Bronchial epithelial cell (primary cell): ENCODE data around the gene SGCA. TPM values are rescaled to one million over a fixed set of nuclear protein-coding genes. Genes with fewer than 3 reads are reported as not detected.

ENCODE experiments used
- DNase-seq: peaks from one replicate; pipeline ENCODE4 v3.0.0-alpha.2; 2010; ENCODE audit warnings: low read depth
- FAIRE-seq: peaks from 2 replicates; lab custom pipeline; 2011; peaks lifted over from hg19 to GRCh38; lab: Jason Lieb, UNC
- H3K27me3 ChIP-seq: 2 replicates; pipeline ENCODE4 v1.5.1; 2011; ENCODE audit warnings: low read length; ENCODE audit not compliant: control insufficient read depth, insufficient read depth
- H3K36me3 ChIP-seq: 2 replicates; pipeline ENCODE4 v1.5.1; 2011; ENCODE audit warnings: low read length; ENCODE audit not compliant: control insufficient read depth, insufficient read depth
- H3K4me3 ChIP-seq: 2 replicates; pipeline ENCODE4 v1.5.1; 2011; ENCODE audit warnings: mild to moderate bottlenecking, low read depth, low read length, control low read depth
- total RNA-seq: library from RNA; depleted of rRNA; stranded (reverse); fragments of >200 nt; gene quantifications from 2 replicates; pipeline ENCODE4 v1.2.1, GENCODE V29; 2014
- TF ChIP-seq, protein P1 (sequence below): IDR thresholded peaks from 2 replicates; pipeline ENCODE4 v1.5.1; 2011; ENCODE audit warnings: mild to moderate bottlenecking, moderate library complexity, low read length, control low read depth, inconsistent platforms; ENCODE audit not compliant: insufficient read depth, severe bottlenecking

SGCA gene
- total RNA-seq, 1 donor from 2014 or later, result not detected

DNA sequence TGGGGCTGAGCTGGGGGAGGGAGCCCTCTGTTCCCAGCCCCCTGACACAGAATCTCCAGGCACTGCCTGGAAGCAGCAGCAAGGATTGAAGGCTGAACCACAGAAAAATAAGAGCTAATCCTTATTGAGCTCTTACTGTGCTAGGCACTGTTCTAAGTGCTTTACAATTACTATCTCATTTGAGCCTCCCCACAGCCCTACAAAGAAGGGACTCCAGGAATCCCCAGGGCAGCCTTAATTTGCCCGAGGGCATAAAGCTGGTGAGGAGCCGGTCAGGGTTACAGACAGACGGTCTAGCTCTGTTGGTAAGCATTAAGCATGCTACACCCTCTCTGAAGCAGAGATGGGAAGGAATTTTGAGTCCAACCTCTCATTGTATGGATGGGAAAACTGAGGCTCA is 42.9 kb upstream of the SGCA start:
- TF ChIP-seq, protein P1, sequence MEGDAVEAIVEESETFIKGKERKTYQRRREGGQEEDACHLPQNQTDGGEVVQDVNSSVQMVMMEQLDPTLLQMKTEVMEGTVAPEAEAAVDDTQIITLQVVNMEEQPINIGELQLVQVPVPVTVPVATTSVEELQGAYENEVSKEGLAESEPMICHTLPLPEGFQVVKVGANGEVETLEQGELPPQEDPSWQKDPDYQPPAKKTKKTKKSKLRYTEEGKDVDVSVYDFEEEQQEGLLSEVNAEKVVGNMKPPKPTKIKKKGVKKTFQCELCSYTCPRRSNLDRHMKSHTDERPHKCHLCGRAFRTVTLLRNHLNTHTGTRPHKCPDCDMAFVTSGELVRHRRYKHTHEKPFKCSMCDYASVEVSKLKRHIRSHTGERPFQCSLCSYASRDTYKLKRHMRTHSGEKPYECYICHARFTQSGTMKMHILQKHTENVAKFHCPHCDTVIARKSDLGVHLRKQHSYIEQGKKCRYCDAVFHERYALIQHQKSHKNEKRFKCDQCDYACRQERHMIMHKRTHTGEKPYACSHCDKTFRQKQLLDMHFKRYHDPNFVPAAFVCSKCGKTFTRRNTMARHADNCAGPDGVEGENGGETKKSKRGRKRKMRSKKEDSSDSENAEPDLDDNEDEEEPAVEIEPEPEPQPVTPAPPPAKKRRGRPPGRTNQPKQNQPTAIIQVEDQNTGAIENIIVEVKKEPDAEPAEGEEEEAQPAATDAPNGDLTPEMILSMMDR, result no peak
- peak; percentile 58 for FAIRE-seq
- DNase-seq, result no peak
- Histone ChIP-seq H3K36me3 (no peaks in the 10 kb centered on the region), H3K4me3 (no peak overlapping the region), H3K27me3 (peaks cover 5% of the 10 kb centered on the region)

DNA sequence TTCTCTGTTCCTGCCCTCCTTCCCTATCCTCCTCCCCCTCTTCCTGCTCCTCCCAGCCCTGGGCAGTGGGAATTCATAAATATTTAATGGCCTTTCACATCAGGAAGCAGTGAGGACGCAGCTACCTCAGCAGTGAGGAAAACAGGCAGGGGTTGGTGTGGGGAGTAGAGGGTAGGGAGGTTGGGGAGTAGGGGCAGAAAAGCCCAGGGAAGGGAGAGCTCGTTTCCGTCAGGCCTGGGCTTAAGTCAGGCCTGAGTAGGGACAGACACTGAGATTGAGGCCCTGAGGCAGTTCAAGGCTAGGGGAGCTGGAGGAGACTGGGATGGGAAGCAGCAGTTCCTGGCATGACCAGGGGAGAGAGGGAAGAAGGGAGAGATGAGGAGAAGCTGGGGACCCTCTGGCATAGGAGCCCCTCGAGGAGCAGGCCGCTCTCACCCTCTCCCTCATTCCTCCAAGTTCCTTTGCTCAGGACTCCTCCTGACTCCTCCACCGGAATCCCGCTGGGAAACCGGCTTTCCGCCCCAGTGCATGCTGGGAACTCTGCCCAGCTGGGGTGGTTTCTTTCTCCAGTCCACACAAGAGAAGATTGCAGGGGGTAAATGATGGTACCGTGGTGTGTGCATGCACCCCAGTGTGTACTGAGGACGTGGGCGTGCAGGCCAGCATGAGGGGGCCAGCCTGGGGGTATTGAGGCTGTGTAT is 42.0 kb upstream of the SGCA start:
- FAIRE-seq (no peak), DNase-seq (no peak)
- TF ChIP-seq, protein P1, result no peak
- no peaks in the 10 kb centered on the region for H3K36me3 ChIP-seq
- H3K4me3 ChIP-seq, result no peak overlapping the region
- H3K27me3 ChIP-seq, result peaks cover 5% of the 10 kb centered on the region

DNA sequence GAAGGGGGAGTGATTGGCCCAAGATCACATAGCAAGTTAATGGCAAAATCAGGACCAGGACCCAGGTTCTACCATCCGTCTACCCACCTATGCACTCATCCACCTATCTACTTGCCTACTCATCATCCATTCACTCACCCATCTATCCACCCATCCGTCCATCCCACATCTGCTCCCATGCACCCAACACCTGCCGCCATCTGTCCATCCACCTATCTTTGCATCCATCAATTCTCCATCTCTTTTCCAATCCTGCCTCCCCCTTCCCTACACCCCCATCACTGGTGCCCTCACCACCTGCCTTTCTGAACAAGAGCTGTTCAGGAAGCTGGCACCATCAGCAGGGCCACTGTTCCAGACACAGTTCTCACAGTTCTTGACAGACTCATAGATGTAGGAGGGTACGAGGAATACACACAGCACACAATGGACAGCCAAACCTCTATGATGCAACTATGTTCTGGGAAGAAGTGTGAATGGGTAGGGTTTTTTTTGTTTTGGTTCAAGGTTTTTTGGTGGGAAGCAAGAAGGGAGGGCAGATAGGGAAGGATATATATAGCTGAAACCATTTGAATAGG is 40.3 kb upstream of the SGCA start:
- DNase-seq (no peak), FAIRE-seq (peak; percentile 89)
- no peaks in the 10 kb centered on the region for H3K27me3 ChIP-seq
- H3K4me3 ChIP-seq, result no peak overlapping the region
- TF ChIP-seq, protein P1, result no peak
- no peaks in the 10 kb centered on the region for H3K36me3 ChIP-seq

DNA sequence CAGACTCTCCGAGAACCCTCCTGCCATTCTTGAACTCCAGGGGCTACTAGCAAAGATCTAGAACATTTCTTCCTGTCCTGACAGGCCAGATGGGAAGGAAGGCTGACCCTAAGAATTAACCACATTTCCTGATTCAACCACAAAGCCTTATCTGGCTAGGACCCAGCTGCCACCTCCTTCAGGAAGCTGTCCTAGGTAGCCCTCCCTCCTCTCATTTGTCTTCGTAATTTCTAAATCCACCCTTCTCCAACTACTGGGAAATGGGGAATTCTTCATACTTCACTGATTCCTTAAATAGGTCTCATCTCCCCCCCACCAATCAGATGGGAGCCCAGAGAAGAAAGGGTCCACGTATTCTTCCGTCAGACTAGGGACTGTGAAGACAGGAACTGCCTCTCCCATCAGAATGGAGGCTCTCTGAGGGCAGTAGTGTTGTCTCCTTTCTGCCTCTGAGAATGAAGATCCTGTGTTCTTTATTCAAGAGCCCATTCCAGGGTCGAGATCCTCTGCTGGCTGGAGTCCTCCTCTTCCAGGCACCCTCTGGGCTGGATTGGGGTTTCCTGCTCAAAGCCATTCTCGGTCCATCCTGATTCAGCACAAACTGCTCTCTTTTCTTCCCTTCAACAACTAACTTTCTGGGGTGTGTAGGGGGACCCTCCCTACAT is 38.0 kb upstream of the SGCA start:
- TF ChIP-seq, protein P1, result no peak
- Histone ChIP-seq H3K27me3 (no peaks in the 10 kb centered on the region), H3K36me3 (no peaks in the 10 kb centered on the region), H3K4me3 (no peak overlapping the region)
- peak; percentile 45 for DNase-seq
- no peak for FAIRE-seq

DNA sequence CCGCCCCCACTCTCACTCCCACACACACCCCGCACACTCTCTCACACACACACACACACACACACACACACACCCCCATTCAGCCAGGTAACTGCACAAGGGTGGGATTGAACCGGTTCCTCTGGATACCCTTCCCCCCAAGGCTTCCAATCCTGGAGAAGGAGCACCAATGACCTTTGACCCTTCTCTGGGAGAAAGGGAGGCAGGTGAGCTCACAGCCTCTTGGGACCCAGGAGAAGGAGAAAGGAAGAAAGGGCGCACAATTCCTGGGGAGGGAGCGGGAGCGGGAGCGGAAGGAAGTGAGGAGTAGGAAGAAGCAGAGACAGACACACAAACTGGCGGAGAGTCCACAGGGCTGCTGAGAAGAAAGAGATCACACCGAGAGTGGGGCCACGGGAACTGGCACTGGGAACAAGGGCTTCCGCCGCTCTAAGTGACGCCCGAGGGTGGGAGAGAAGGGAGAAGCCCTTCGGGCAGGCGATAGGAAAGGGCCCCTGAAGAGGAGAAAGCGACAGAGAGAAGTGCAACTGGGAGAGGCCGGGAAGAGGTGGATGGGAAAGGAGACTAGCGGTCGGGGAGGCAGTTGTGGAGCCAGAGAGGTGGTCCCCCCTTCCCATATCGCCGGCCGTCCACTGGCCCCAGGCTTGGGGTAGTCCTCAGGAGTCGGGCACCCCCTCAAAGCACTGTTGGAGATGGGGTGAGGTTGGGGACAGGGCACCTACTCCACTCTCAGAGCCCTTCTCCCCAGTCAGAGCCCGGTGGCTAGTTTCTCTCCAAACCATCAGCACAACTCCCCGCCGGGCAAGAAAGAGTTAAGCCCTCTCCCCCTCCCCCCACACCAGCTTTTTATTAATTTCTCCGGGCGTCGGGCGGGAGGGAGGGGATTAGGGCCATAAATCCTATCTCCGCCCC is 37.1 kb upstream of the SGCA start:
- Histone ChIP-seq H3K4me3 (no peak overlapping the region), H3K36me3 (no peaks in the 10 kb centered on the region), H3K27me3 (no peaks in the 10 kb centered on the region)
- DNase-seq (no peak), FAIRE-seq (no peak)
- TF ChIP-seq, protein P1, result no peak
